Small intestine (tissue), 7 donors: ENCODE data around the gene SWAP70. TPM values are rescaled to one million over a fixed set of nuclear protein-coding genes. Genes with fewer than 3 reads are reported as not detected.
A peak's percentile ranks its signal among the peaks of the same experiment; 100 is the strongest.

Experiments used
- DNase-seq, 2 donors: peaks; one replicate each; pipeline versions ENCODE4 v3.0.0 to v3.0.0-alpha.2; 2013
- FAIRE-seq: peaks from 2 replicates; lab custom pipeline; 2012; peaks lifted over from hg19 to GRCh38; lab: Jason Lieb, UNC
- H3K27ac ChIP-seq, 3 donors: one replicate each; pipeline ENCODE4 v1.5.1; 2013; ENCODE audit warnings: low read length in 2 of 3, mild to moderate bottlenecking in 2 of 3, control low read depth in 1 of 3, inconsistent platforms in 1 of 3, low read depth in 1 of 3, moderate library complexity in 1 of 3
- H3K27me3 ChIP-seq, 3 donors: one replicate each; pipeline ENCODE4 v1.6.1; 2013; ENCODE audit warnings: low read length in 3 of 3, inconsistent platforms in 1 of 3; ENCODE audit not compliant: control insufficient read depth in 3 of 3, insufficient read depth in 3 of 3
- H3K36me3 ChIP-seq, 3 donors: one replicate each; pipeline ENCODE4 v1.6.1; 2013; ENCODE audit warnings: low read length in 3 of 3, inconsistent platforms in 1 of 3, low read depth in 1 of 3, mild to moderate bottlenecking in 1 of 3, moderate library complexity in 1 of 3; ENCODE audit not compliant: control insufficient read depth in 3 of 3, insufficient read depth in 2 of 3
- H3K4me1 ChIP-seq, 3 donors: one replicate each; pipeline ENCODE4 v1.6.1; 2013; ENCODE audit warnings: low read length in 2 of 3, inconsistent platforms in 1 of 3, low read depth in 1 of 3, mild to moderate bottlenecking in 1 of 3, moderate library complexity in 1 of 3; ENCODE audit not compliant: control insufficient read depth in 3 of 3, insufficient read depth in 2 of 3
- H3K4me3 ChIP-seq, 3 donors: one replicate each; pipeline ENCODE4 v1.5.1; 2013; ENCODE audit warnings: low read length in 3 of 3, control low read depth in 1 of 3, inconsistent platforms in 1 of 3, low read depth in 1 of 3, mild to moderate bottlenecking in 1 of 3, moderate library complexity in 1 of 3
- H3K9me3 ChIP-seq, 2 donors: one replicate each; pipeline ENCODE4 v1.6.1; 2013; ENCODE audit warnings: low read depth in 1 of 2, low read length in 1 of 2; ENCODE audit not compliant: control insufficient read depth in 2 of 2, insufficient read depth in 1 of 2
- WGBS, 3 donors: extraction: QIAGEN DNeasy Blood & Tissue Kit; methylation state at CpG; one replicate each; pipeline ENCODE4 v1.1.7; 2013; 5-methylcytosine and 5-hydroxymethylcytosine counted together
- polyA plus RNA-seq, 4 donors: library from polyadenylated mRNA; stranded (reverse) in 3 of 4; unstranded in 1 of 4; fragments of 200-250 nt in 3 of 4; fragments of 120-200 nt in 1 of 4; gene quantifications; one replicate each; pipeline versions ENCODE4 v1.2.1 to v1.2.3, GENCODE V29; 2013
- donor health status: healthy with polysubstance abuse.
- donor health status: control.
- donor health status: control.
- donor health status: Bipolar disorder and iron deficiency.
- donor health status: healthy.

SWAP70 gene
- polyA plus RNA-seq, 4 donors = 12.2 to 20.0 (median 12.6) TPM

- H3K9me3 ChIP-seq = no peaks in the 10 kb centered on the region
- no peaks in the 10 kb centered on the region for H3K4me1 ChIP-seq
- no peak overlapping the region for H3K4me3 ChIP-seq
- DNase-seq (no peak), FAIRE-seq (no peak)
- H3K27ac ChIP-seq = no peak overlapping the region
- whole genome bisulfite sequencing, 3 donors = 94 to 100% (median 96%) methylated on average over 2 of the region's 2 CpGs
- no peaks in the 10 kb centered on the region for H3K27me3 ChIP-seq
- H3K36me3 ChIP-seq = peaks cover 0 to 11% (median 2%) of the 10 kb centered on the region in 3 donors
These were observed 109.6 kb downstream of the SWAP70 start for GRCh38 chr11:9773524-9773923.

- H3K4me3 ChIP-seq = no peak overlapping the region
- DNase-seq (no peak), FAIRE-seq (no peak)
- peaks cover 0 to 11% (median 2%) of the 10 kb centered on the region in 3 donors for H3K36me3 ChIP-seq
- no peaks in the 10 kb centered on the region for H3K9me3 ChIP-seq
- no peaks in the 10 kb centered on the region for H3K4me1 ChIP-seq
- no peaks in the 10 kb centered on the region for H3K27me3 ChIP-seq
- no peak overlapping the region for H3K27ac ChIP-seq
These were observed 110.2 kb downstream of the SWAP70 start for GRCh38 chr11:9774109-9774508.

GRCh38 chr11:9774591-9775397 lies 110.9 kb downstream of the SWAP70 start:
- H3K36me3 ChIP-seq = peaks cover 0 to 11% (median 2%) of the 10 kb centered on the region in 3 donors
- no peaks in the 10 kb centered on the region for H3K27me3 ChIP-seq
- no peaks in the 10 kb centered on the region for H3K4me1 ChIP-seq
- 42 to 50% (median 45%) methylated on average over 6 of the region's 6 CpGs for WGBS, 3 donors
- no peak overlapping the region for H3K4me3 ChIP-seq
- no peak for FAIRE-seq
- H3K9me3 ChIP-seq = no peaks in the 10 kb centered on the region
- no peak for DNase-seq
- no peak overlapping the region for H3K27ac ChIP-seq

GRCh38 chr11:9775398-9775779 lies 111.5 kb downstream of the SWAP70 start:
- H3K27ac ChIP-seq = no peak overlapping the region
- peak in 1 of 2 donors; percentile 20 for DNase-seq
- H3K9me3 ChIP-seq = no peaks in the 10 kb centered on the region
- H3K4me3 ChIP-seq = no peak overlapping the region
- no peak for FAIRE-seq
- H3K36me3 ChIP-seq = peaks cover 0 to 15% (median 2%) of the 10 kb centered on the region in 3 donors
- WGBS, 3 donors = 13 to 53% (median 42%) methylated on average over 2 of the region's 2 CpGs
- H3K27me3 ChIP-seq = no peaks in the 10 kb centered on the region
- H3K4me1 ChIP-seq = no peaks in the 10 kb centered on the region

- FAIRE-seq (no peak), DNase-seq (no peak)
- Histone ChIP-seq H3K27me3 (no peaks in the 10 kb centered on the region), H3K36me3 (peaks cover 0 to 18% (median 2%) of the 10 kb centered on the region in 3 donors), H3K4me1 (no peaks in the 10 kb centered on the region), H3K9me3 (no peaks in the 10 kb centered on the region), H3K4me3 (no peak overlapping the region), H3K27ac (no peak overlapping the region)
- whole genome bisulfite sequencing, 3 donors = 91 to 96% (median 94%) methylated on average over 1 of the region's 1 CpG
These were observed 112.3 kb downstream of the SWAP70 start for GRCh38 chr11:9776203-9776602.

- Histone ChIP-seq H3K27me3 (no peaks in the 10 kb centered on the region), H3K36me3 (peaks cover 0 to 24% (median 2%) of the 10 kb centered on the region in 3 donors), H3K9me3 (no peaks in the 10 kb centered on the region), H3K4me3 (no peak overlapping the region), H3K4me1 (no peaks in the 10 kb centered on the region), H3K27ac (no peak overlapping the region)
- DNase-seq = no peak
- 79 to 83% (median 80%) methylated on average over 2 of the region's 2 CpGs for WGBS, 3 donors
- no peak for FAIRE-seq
These were observed 113.2 kb downstream of the SWAP70 start for GRCh38 chr11:9777066-9777465.

- H3K4me1 ChIP-seq = no peaks in the 10 kb centered on the region
- FAIRE-seq = no peak
- H3K36me3 ChIP-seq = peaks cover 0 to 22% (median 2%) of the 10 kb centered on the region in 3 donors
- DNase-seq = no peak
- 85 to 93% (median 87%) methylated on average over 5 of the region's 5 CpGs for WGBS, 3 donors
- no peaks in the 10 kb centered on the region for H3K27me3 ChIP-seq
- no peak overlapping the region for H3K4me3 ChIP-seq
- H3K27ac ChIP-seq = no peak overlapping the region
- H3K9me3 ChIP-seq = no peaks in the 10 kb centered on the region
These were observed 113.6 kb downstream of the SWAP70 start for GRCh38 chr11:9777525-9777924.

GRCh38 chr11:9780929-9781328 lies 117.1 kb downstream of the SWAP70 start:
- Histone ChIP-seq H3K27ac (no peak overlapping the region), H3K4me3 (no peak overlapping the region), H3K9me3 (no peaks in the 10 kb centered on the region), H3K4me1 (no peaks in the 10 kb centered on the region), H3K36me3 (peaks cover 0 to 41% (median 2%) of the 10 kb centered on the region in 3 donors), H3K27me3 (no peaks in the 10 kb centered on the region)
- FAIRE-seq (no peak), DNase-seq (no peak)
- 94 to 98% (median 96%) methylated on average over 4 of the region's 4 CpGs for WGBS, 3 donors
